Daoy (cell line): ENCODE results near the gene BDKRB2. TPM values are rescaled to one million over a fixed set of nuclear protein-coding genes. Genes with fewer than 3 reads are reported as not detected.
A peak's percentile ranks its signal among the peaks of the same experiment; 100 is the strongest.

Source experiments
- DNase-seq: peaks from one replicate; pipeline ENCODE4 v3.0.0-alpha.2; 2015; ENCODE audit warnings: low read depth
- total RNA-seq: library from RNA; depleted of rRNA; stranded (reverse); fragments of >200 nt; shearing (Covaris generic); gene quantifications from 2 replicates; pipeline ENCODE4 v1.2.3, GENCODE V29; 2014

Gene BDKRB2
- total RNA-seq, 1 experiment from 2014 or later = 4.6 TPM

DNA sequence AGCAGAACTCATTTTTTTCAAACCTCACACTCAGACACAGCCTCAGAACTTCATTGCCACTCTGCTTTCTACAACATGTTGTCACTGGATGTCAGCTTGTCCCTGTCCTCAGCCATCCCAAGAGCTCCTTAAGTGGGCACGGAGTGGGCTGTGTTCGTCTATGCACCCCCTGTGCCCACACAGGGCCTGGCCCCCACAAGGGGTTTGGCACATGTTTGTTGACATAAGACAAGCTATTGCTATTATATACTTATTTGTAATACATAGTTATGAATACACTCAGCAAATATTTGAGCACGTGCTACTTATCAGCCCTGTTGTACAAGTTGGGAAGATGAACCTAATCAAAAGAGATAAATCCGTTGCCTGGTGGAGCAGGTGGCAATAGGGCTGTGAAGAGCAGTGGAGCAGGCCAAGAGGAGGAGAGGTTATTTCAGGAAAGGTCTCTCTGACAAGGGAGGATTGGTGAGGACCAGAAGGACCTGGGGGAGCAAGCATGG is 47.1 kb downstream of the BDKRB2 start:
- no peak for DNase-seq

DNA sequence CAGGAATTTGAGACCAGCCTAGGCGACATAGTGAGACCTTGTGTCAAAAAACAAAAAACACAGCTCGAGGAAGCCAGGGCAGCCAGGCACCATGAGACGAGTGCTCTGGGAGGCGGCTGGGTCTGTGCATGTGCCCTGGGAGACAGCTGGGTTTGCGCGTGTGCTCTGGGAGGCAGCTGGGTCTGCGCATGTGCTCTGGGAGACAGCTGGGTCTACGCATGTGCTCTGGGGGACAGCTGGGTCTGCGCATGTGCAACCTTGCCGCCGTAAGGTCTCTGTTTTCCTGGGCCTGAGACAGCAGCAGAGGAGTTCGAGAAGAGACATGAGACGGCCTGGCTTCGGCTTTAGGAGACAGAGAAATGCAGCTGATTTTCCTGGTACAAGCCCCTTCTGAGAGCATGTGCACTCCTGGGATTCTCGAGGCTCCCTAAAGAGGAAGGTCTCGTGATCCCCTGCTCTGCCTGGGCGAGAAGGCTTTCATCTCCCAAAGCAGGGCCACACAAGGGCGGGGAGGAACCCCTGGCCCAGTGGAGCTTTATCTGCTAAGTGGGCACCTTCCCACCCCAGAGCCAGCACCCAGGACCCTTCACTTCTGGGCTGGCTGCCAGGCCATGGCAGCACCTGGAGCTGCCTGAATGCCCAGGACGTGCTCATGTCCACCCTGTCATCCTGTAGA is 47.8 kb downstream of the BDKRB2 start:
- no peak for DNase-seq

DNA sequence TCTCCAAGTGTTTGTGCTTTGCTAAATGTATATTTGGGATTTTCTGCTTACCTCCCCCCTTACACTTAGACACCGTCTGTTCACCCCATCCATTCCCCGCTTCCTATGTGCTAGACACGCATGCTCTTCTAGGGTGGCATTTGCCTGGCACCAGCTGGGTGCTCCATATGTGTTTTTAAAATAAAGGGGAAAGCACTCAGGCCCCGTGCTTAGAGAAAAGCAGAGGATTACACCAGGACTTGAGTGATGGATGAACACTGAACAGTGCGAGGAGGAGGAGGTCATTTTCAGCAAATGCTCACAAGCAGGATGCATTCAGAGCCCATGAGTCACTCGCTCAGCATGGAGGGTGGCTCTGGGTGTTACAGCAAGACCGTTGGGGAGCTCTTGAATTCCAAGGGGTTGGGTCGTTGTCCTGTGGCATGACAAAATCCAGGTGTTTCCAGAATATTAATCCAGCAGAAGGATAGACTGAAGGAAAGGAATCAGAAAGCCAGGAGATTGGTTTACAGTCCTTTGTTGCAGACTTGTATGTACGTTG is 48.4 kb downstream of the BDKRB2 start:
- peak; percentile 92 for DNase-seq

DNA sequence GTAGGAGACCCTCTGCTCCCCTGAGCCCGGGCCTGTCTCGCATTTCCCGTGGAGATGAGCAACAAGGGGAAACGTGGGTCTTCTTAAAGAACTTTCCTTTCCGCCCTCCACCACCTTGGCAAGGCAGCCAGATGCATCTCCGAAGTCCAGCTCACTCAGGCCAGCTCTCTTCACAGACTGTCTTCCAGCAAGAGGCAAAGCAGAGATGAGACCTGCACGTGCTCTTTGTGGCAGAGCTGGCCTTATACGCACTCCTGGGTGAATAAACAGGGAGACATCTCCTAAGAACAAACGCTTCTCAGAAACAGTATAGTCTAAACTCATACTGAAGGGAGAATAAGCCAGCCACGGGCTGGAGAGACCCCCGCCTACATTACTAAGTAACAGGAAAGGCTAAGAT is 50.0 kb downstream of the BDKRB2 start:
- no peak for DNase-seq

DNA sequence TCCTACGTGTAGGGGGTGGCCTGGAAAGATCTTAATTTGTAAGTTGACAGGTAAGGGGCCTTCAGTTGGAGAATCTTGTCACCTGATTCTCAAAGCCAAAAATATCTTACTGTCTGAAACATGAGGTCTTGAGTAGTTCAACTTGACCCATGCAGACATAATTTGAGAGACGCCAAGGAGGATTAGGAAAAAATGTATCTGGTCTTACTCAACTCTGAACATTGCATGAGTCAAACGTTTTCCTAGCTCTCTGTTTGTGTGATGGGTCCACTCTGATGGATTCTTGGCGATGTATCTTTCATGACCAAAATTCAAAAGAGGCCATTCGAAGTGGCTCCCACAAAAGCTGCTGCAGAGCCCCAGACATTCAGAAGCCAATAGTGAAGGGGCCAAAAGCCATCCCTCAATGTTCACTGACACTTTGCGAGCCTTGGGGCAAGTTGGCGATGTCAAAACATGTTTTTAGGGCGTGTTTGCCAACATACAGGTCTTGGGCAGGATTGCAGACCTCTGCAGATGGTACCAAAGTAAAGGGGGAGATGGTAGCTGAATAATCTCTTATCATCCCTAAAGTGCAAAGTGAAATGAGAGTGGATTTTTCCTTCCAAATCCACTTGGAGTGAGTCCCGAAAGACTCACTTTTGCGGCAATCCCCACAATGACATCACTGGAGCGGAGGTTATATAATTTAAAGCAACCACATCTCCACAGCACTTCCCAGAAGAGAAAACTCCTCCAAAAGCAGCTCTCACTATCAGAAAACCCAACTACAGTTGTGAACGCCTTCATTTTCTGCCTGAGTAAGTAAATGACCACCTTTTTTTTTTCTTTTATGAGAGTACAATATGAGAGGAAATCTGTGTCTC is 51.1 kb downstream of the BDKRB2 start, which contains the start of gene BDKRB1:
BDKRB1 (plus strand) TSS at position 710 of the 866 bp plus-strand sequence. CDS start 7,473 bp downstream, outside the sequence.
- DNase-seq = peak; percentile 60

DNA sequence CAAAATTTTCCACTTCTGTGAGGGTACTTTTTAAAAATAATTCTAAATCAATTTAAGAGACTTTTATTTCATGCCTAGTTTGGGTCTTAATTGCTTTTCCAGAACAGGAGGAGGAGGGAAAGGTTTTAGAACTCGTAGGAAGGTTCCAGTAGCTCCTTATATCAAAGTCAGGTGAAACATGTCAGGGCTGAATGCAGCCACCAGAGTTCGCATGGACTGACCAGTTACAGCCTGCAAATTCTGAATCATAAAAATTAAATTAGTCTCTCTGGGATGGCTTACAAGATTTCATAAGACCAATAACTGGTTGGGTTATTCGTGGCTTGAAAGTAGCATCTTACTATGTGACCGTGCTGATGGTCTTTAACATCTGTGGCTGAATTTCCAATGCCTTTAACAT is 51.8 kb downstream of the BDKRB2 start:
- no peak for DNase-seq

DNA sequence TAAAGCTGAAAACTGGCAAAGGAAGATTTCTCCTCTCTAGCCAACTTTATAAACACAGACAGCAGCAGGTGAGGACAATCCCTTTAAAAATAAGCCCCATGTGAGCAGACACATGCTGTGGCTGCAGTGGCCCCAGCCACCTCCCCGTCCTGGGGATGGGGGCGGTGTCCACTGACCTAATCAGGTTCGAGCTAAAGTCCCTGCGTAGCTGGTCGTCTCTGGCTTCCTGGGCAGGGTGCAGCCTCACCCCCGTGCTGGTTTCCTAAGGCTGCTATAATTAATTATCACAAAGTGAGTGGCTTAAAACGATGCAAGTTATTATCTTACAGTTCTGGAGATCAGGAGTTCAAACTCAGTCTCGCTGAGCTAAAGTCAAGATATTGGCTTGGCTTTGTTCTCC is 52.4 kb downstream of the BDKRB2 start:
- DNase-seq = no peak

DNA sequence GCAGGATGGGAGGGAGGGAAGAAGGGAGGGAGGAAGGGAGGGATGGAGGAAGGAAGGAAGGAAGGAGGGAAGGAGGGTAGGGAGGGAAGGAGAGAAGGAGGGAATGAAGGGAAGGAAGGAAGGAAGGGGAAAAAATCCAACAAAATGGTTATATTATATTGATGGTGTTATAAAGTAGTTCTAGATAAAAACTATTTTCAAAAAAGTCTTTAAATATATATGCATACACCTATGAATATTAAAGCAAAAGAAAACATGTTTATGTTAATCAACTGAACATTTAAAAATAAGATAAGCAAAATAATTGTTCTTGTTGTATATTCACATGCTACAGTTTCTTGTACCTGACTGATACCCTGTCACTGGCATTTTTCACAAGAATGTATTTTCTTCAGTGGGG is 53.3 kb downstream of the BDKRB2 start:
- DNase-seq = no peak

DNA sequence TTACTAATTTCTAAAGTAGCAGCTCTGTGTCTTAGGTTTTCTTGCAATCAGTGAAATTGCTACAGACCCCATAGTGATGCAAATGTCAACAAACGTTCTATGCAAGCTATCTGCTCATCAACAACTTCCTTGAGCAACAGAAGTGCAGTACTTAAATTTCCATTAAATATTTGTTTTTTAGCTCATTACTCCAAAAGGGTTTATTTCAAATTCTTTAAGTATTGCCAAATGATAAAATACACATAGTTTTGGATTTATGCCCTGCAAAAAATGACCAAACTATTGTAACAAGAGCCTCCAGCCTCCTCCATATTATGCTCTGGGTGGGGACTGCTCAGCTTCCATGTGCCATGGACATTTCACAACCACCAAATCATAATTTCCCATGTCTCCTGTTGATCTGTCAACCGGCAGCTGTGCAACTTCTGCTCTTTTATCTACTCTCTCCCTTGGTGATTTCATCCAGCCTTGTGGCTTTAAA is 55.7 kb downstream of the BDKRB2 start:
- DNase-seq = no peak

DNA sequence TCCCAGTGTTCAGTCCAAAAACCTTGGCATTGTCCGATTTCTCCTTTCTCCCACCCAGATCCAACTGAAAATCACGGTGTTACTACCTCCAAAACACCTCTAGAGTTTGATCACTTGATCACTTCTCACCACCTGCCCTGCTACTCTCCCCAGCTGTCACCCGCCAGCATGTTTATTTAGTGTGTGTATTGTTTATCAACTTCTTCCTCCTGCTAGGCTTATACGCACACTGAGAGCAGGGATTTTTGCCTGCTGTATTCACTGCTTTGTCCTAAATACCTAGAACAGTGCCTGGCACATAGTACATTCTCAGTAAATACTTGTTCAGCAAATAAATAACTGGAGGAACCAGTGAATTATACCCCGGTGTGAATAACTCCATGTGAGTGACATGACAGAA is 56.4 kb downstream of the BDKRB2 start:
- DNase-seq = no peak

DNA sequence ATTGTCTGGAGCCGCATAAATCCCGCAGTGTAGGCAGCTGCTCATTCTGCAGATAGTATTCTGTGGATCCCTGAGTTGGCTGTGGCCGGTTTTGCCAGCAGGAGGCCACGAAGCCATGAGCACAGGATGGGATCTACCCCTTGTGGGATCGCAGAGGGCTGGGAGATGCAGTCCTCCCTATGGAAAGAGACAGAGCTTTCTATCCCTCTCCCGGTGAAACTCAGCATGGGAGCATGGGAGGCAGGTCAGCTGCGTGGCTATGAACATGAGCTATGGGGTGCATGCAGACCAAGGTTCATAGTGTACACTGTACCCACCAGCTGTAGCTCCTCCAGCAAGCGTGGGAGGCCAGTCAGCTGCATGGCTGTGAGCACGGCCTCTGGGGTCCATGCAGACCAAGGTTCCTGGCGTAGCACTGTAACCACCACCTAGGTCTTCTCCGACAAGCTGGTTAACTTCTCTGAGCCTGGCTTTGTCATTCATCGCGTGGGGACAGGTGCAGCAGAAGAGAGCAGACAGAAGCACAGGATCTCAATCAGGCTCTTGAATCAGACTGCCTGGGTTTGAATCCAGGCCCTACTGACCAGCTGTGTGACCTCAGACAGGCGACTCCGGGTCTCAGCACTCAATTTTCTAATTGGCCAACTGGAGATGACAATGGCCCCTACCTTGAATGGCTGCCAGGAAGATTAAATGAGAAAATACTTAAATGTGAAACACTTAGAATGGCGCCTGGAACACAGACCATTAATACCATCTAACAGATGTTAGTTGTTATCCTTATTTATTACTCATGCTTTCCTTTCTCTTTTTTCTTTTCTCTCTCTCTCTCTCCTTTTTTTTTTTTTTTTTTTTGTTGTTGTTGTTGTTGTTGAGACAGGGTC is 57.4 kb downstream of the BDKRB2 start:
- DNase-seq = no peak

DNA sequence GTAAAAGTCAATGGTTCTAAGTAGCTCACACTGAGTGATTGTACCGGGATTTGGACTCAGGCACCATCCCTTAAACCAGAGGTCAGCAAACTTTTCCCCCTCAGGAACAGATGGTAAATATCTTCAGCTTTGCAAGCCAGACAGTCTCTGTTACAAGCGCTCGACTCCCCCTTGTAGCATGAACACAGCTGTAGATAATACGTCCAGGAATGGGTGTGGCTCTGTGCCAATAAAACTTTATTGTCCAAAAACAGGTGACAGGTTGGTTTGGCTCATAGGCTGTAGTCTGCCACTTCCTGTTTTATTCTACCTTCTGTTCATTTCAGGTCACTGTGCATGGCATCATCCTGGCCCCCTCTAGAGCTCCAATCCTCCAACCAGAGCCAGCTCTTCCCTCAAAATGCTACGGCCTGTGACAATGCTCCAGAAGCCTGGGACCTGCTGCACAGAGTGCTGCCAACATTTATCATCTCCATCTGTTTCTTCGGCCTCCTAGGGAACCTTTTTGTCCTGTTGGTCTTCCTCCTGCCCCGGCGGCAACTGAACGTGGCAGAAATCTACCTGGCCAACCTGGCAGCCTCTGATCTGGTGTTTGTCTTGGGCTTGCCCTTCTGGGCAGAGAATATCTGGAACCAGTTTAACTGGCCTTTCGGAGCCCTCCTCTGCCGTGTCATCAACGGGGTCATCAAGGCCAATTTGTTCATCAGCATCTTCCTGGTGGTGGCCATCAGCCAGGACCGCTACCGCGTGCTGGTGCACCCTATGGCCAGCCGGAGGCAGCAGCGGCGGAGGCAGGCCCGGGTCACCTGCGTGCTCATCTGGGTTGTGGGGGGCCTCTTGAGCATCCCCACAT is 58.9 kb downstream of the BDKRB2 start:
- DNase-seq = no peak

DNA sequence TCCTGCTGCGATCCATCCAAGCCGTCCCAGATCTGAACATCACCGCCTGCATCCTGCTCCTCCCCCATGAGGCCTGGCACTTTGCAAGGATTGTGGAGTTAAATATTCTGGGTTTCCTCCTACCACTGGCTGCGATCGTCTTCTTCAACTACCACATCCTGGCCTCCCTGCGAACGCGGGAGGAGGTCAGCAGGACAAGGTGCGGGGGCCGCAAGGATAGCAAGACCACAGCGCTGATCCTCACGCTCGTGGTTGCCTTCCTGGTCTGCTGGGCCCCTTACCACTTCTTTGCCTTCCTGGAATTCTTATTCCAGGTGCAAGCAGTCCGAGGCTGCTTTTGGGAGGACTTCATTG is 59.5 kb downstream of the BDKRB2 start:
- no peak for DNase-seq

DNA sequence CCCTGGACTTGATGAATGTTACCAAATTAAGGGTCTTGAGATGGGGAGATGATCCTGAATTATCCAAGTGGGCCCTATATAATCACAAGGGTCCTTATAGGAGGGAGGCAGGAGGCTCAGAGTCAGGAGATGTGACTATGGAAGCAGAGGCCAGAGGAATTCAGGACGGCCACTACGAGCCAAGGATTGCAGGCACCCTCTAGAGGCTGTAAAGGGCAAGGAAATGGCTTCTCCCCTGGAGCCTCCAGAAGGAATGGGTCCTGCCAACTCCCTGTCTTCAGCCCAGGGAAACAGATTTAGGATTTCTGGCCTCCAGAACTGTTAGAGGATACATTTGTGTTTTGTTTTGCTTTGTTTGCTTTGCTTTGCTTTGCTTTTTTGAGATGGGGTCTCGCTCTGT is 60.2 kb downstream of the BDKRB2 start:
- peak; percentile 55 for DNase-seq

DNA sequence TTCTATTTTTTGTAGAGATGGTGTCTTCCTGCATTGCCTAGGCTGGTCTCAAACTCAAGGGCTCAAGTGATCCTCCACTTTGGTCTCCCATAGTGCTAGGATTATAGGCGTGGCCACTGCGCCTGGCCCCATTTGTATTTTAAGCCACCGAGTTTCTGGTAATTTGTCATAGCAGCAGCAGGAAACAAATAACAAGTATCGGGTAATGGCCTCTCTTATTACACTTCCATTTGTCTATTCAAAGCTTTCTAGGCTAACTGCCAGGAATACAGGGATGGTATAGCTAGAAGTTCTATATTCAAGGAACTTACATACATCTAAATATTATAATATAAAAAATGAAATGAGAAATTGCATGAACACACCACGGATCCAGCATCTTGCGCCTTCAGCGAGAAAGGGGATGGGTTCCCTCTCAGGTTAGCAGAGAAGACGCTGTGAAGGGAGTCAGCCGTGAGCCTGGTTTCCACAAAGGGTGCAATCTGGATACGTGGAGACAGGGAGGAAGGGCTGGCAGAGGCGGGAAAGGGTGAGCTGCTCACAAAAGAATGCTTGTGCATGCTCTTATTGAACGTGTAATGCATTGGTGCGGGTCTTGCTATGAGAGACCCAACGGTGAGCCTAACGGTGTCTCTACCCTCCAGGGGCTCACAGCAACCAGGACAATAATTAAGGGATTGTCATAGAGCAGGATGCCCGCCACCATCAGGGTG is 60.9 kb downstream of the BDKRB2 start:
- DNase-seq = no peak

DNA sequence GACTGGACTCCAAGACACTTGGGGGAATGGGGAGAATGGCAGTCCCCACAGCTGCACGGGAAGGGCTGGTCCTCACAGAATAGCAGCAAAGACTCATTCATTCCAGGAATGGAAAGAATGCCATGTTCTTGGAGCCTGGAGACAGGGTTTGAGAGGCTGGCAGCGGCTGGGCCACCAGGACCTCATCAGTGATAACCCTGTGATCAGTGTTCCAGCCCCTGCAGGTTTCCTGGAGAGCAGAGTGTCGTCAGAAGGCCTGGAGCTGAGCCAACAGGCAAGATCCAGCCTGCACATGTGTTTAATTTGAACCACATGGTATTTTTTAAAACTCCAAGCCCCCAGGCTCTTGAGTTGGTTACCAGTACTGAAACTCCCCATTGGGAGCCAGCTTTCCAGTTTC is 62.7 kb downstream of the BDKRB2 start:
- peak; percentile 75 for DNase-seq

DNA sequence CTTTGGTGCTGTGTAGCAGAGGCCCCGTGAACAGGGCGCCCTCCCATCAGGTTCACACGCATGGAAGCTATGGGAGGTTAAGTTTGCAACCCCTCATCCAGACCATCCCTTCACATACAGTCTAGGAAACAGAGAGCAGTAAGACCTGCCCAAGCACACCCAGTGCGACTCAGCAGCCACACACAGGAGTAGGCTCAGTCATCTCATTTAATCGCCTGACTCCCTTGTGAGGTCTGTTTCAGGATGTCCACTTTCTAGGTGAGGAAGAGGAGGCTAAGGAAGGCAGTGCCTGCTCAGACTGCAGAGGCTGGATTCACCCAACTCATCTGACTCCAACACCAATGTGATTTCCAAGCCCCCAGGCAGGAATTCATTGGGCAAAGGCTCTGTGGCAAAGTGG is 63.3 kb downstream of the BDKRB2 start:
- DNase-seq = peak; percentile 62

DNA sequence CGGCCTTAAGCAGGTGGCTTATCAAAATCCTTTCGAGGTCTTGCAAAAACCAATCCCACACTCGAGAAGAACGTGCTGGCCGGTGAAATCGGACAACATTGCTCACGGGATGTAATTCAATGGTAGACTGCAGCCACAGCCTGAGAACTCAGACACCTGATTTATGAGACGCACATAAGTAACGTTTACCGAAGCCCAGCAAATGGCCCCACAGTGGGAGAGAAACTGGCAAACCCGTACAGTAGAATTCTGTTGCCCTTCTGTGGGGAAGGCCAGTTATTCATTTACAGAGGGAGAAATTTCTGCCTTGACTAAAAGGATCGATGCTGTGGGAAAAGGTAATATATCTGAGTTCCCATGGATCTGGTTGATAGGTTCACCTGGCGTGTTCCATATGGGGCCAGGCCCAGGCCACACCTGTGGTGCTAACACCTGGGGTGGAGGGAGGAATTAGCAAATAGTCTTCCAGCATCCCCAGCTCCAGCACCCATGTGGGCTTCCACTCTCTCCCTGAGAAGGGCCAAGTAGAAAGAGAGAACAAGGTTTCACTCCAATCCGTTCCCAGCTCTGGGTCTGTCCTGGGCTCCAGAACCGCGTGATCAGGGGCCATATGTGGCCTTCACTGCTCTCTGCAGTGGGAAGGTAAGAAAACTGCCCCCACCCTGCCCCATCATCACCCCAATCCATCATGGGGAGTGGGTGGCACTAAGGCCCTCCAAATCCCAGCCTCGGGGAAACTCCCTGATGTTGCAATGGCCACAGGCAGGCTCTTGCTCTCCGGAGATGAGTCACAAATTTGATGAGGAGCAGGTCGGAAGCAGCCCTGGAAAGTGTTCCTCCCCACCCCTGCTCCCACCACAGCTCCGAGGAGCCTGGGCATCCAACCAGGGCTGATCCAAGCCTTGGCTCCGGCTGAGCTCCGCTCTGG is 64.1 kb downstream of the BDKRB2 start:
- peak; percentile 97 for DNase-seq

DNA sequence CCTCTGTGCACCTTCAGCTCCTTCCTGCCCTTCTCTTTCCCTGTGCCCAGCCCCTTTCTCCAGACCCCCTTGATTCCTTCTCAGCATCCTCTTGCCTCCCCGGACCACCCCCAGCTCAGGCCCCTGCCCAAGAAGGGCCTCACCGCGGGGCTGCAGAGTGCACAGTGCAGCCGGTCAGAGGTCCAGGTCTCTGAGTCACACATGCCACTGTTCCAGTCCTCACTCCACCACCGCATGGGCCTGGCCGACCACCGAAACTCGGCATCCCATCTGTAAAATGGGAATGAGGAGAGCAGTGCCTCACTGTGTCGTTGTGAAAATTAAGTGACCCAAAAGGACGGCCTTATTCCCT is 64.7 kb downstream of the BDKRB2 start:
- DNase-seq = no peak
